GM18499 (cell line): ENCODE results near the gene TUFT1.
A peak's percentile ranks its signal among the peaks of the same experiment; 100 is the strongest.

Experiments used
- ATAC-seq: cut with Tn5 transposase; IDR thresholded peaks from one replicate; pipeline ENCODE4 v1.9.1; 2021; ENCODE audit warnings: moderate number of reproducible peaks; ENCODE audit not compliant: insufficient read depth, unreplicated experiment

The TUFT1 gene

GRCh38 chr1:151535326-151536271 is 4.5 kb upstream of the TUFT1 start:
- no peak for ATAC-seq

- no peak for ATAC-seq
Observed at GRCh38 chr1:151536499-151536898, 3.6 kb upstream of the TUFT1 start.

- ATAC-seq = no peak
Observed at GRCh38 chr1:151537112-151537511, 3.0 kb upstream of the TUFT1 start.

GRCh38 chr1:151539321-151540020 is 638 bp upstream of the TUFT1 start:
- peak; percentile 30 for ATAC-seq

GRCh38 chr1:151540982-151541377 is 871 bp downstream of the TUFT1 start:
- no peak for ATAC-seq

GRCh38 chr1:151541752-151542151 is 1.6 kb downstream of the TUFT1 start:
- no peak for ATAC-seq

- no peak for ATAC-seq
Observed at GRCh38 chr1:151542710-151543129, 2.6 kb downstream of the TUFT1 start.

- no peak for ATAC-seq
Observed at GRCh38 chr1:151545542-151545941, 5.4 kb downstream of the TUFT1 start.

GRCh38 chr1:151546011-151546925 is 6.2 kb downstream of the TUFT1 start:
- ATAC-seq = no peak

- no peak for ATAC-seq
Observed at GRCh38 chr1:151547119-151547899, 7.2 kb downstream of the TUFT1 start.

- ATAC-seq = no peak
Observed at GRCh38 chr1:151547900-151548230, 7.8 kb downstream of the TUFT1 start.

GRCh38 chr1:151549199-151549598 is 9.1 kb downstream of the TUFT1 start:
- ATAC-seq = no peak

- ATAC-seq = no peak
Observed at GRCh38 chr1:151553659-151554058, 13.6 kb downstream of the TUFT1 start.

- ATAC-seq = no peak
Observed at GRCh38 chr1:151556052-151556451, 15.9 kb downstream of the TUFT1 start.

- ATAC-seq = no peak
Observed at GRCh38 chr1:151562661-151563060, 22.6 kb downstream of the TUFT1 start.

GRCh38 chr1:151563376-151563775 is 23.3 kb downstream of the TUFT1 start:
- no peak for ATAC-seq

GRCh38 chr1:151565502-151566189 is 25.5 kb downstream of the TUFT1 start:
- no peak for ATAC-seq

GRCh38 chr1:151568626-151569088 is 28.5 kb downstream of the TUFT1 start:
- no peak for ATAC-seq

GRCh38 chr1:151570819-151571218 is 30.7 kb downstream of the TUFT1 start:
- ATAC-seq = no peak
